A549 treated with GW870086 at 1 μM for 4 hours (cell line): ENCODE measurements around the gene TIMM13. TPM values are rescaled to one million over a fixed set of nuclear protein-coding genes. Genes with fewer than 3 reads are reported as not detected.

Experiments
- total RNA-seq: library from RNA; stranded (reverse); fragments of 200-300 nt; extraction: Qiagen RNA extraction; gene quantifications from 5 replicates; pipeline ENCODE4 v1.2.3, GENCODE V29; 2022; ENCODE audit warnings: low read depth

The TIMM13 gene
- 64.3 to 136 TPM (median 113 TPM) in 5 replicates for total RNA-seq

DNA sequence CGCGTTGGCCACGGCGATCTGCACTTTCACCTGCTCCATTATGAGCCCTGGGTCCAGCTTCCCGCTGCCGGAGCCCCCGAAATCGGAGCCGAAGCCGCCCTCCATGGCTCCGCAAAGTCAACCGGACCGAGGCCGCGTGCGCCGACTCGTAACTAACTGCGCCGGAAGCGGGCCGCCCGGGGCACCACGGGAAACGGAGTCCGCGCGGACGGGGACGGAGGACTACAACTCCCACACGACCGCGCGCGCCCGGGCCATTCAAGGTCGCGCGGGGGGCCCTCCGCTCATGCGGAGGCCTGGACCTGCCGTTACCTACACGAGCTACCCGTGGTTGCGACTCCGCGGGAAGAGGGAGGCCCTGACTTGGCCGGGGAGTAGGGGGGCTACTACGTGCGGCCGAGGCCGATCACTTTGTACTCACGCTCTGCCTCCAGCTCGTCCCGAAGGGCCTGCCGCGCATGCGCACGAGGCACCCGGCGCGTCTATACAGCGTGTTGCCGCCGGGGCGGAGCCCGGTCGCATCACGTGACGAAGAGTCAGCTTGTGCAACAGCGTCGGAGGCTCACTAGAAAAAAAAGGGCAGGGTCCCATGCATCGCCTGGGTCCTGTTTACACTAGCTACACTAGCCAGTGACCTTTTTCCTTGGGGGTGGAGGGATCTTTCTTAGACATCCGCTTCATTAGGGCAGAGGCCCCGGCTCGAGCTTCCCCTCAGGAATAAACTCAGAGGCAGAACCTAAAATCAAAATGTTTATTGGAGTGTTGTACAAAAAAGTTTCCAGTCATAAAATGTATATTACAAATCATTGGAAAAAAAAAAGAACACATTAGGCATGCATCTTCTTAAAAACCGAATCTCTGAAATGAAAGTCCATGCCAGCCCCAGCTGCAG is at the start of gene TIMM13:
Gene TIMM13 (minus strand): TSS at position 158 of the 892 bp plus-strand sequence. CDS start 53 bp downstream, at position 105.

DNA sequence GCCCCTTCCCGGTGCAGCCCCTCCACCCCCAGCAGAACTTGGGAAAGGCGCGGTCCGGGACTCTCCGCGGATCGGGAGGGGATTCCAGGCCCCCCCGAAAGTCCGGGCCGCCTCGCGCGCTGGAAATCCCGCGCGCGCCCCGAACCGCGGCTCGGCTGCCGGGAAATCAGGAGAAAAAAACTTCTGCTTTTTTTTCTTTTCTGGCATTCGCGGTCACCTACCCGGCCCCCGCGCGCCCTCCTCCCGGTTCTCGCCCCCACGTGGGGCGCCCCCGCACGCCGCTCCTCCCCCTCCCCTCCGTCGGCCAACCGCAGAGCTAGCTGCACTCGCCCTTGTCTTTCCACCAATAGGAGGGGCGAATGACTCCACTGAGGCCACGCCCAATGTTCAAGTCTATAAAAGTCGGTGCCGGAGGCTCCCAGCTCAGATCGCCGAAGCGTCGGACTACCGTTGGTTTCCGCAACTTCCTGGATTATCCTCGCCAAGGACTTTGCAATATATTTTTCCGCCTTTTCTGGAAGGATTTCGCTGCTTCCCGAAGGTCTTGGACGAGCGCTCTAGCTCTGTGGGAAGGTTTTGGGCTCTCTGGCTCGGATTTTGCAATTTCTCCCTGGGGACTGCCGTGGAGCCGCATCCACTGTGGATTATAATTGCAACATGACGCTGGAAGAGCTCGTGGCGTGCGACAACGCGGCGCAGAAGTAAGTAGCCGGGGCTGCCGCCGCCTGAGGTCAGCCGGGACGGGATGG is 48.5 kb upstream of the TIMM13 start, which contains the start of gene GADD45B:
Gene GADD45B (plus strand): TSS at position 426 of the 749 bp plus-strand sequence. CDS start 232 bp downstream, at position 658.

Other genes starting within 250 kb of the TIMM13 start
- 43.2 to 57.5 TPM (median 52.7 TPM) in 5 replicates for gene PLEKHJ1, start 191.3 kb downstream of the TIMM13 start, total RNA-seq
- gene SF3A2, start 190.8 kb downstream of the TIMM13 start, total RNA-seq: 60.9 to 73.1 TPM (median 68.7 TPM) in 5 replicates
- gene AMH, start 178.3 kb downstream of the TIMM13 start, total RNA-seq: 7.4 to 17.2 TPM (median 15.2 TPM) in 5 replicates
- 0.48 to 1.2 TPM (median 0.65 TPM) in 5 replicates for gene JSRP1, start 171.2 kb downstream of the TIMM13 start, total RNA-seq
- gene PEAK3, start 145.4 kb downstream of the TIMM13 start, total RNA-seq: 0.05 TPM in 1 of 5 replicates, not detected in the others
- gene LINGO3, start 119.4 kb downstream of the TIMM13 start, total RNA-seq: not detected in 5 replicates
- gene LSM7, start 99.0 kb downstream of the TIMM13 start, total RNA-seq: 131 to 166 TPM (median 150 TPM) in 5 replicates
- 12.8 to 21.8 TPM (median 21.6 TPM) in 5 replicates for gene SPPL2B, start 98.9 kb downstream of the TIMM13 start, total RNA-seq
- gene TMPRSS9, start 67.3 kb downstream of the TIMM13 start, total RNA-seq: 0.03 to 0.42 TPM in 2 of 5 replicates, not detected in the others
- gene LMNB2, start 29.4 kb upstream of the TIMM13 start, total RNA-seq: 63.6 to 85.8 TPM (median 74.4 TPM) in 5 replicates
- gene GADD45B, start 48.5 kb upstream of the TIMM13 start, total RNA-seq: 61.9 to 89.9 TPM (median 83.4 TPM) in 5 replicates